HG03064 (cell line): ENCODE data around the gene CLSTN1.
"Not testable (repeated sequence)": the region's sequence is repeated elsewhere in the genome, so short reads cannot be mapped to it uniquely, and the experiment has no call there.

Experiments used
- ATAC-seq: cut with Tn5 transposase; IDR thresholded peaks from one replicate; pipeline ENCODE4 v1.9.1; 2021; ENCODE audit warnings: low read depth; ENCODE audit not compliant: unreplicated experiment

Gene CLSTN1

DNA sequence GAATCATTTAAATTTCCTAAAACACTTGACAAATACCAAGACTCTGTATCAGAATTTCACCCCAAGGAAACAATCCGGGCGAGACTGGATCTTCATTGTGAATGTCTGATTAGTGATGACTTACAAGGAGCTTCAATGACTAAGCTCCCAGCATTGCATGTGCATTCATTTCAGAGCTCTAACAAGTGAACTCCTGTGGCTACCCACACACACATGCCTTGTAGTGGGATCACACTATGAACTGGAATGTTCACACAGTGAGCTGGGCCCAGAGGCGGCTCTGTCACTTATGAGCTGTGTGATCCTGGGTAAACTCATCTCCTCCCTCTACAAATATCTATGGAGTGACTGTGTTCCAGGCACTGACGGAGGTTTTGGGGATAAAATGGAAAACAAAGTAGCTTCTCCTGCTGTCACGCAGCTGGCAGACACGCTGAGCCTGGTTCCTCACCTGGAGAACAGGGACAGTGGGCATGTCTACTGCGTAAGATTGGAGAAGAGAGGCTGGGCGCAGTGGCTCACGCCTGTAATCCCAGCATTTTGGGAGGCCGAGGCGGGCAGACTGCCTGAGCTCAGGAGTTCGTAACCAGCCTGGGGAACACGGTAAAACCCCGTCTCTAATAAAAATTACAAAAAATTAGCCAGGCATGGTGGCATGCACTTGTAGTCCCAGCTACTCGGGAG is 56.9 kb downstream of the CLSTN1 start:
- no peak for ATAC-seq

GRCh38 chr1:9764550-9764949 is 59.2 kb downstream of the CLSTN1 start:
- no peak for ATAC-seq

- no peak for ATAC-seq
Observed at GRCh38 chr1:9763914-9764313, 59.9 kb downstream of the CLSTN1 start.

DNA sequence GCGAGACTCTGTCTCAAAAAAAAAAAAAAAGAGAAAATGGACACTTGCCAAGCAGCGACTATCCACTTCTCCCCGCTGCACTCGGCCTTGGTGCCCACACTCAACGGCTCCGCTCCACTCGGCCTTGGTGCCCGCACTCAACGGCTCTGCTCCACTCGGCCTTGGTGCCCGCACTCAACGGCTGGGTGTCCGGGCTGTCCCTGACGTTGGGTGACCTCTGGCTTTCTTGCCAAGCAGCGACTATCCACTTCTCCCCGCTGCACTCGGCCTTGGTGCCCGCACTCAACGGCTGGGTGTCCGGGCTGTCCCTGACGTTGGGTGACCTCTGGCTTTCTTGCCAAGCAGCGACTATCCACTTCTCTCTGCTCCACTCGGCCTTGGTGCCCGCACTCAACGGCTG is 61.3 kb downstream of the CLSTN1 start:
- ATAC-seq: not testable (repeated sequence)

- no peak for ATAC-seq
Observed at GRCh38 chr1:9761855-9762254, 61.9 kb downstream of the CLSTN1 start.

DNA sequence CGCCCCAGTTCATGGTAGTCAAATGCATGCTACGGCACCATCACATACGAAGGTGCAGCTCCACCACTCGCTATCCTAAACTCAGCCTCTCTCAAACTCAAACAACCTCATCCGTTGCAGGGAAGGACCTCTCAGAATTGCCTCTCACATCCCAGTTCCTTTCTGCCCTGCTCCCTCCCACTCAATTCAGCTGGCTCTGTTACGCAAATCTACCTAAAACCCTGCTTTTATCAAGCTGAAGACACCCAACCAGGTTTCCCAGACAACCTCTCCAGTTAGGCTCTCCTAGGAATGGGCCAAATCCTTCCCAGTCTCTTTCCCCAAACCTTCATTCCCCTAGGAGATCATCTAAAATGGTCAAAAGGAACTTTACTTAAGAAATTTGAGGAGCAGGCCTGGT is 62.9 kb downstream of the CLSTN1 start:
- ATAC-seq: no peak

- no peak for ATAC-seq
Observed at GRCh38 chr1:9759939-9760338, 63.8 kb downstream of the CLSTN1 start.

GRCh38 chr1:9758559-9759121 is 65.1 kb downstream of the CLSTN1 start:
- ATAC-seq: no peak

- no peak for ATAC-seq
Observed at GRCh38 chr1:9755441-9755995, 68.2 kb downstream of the CLSTN1 start.

- no peak for ATAC-seq
Observed at GRCh38 chr1:9753121-9753531, 70.6 kb downstream of the CLSTN1 start.

DNA sequence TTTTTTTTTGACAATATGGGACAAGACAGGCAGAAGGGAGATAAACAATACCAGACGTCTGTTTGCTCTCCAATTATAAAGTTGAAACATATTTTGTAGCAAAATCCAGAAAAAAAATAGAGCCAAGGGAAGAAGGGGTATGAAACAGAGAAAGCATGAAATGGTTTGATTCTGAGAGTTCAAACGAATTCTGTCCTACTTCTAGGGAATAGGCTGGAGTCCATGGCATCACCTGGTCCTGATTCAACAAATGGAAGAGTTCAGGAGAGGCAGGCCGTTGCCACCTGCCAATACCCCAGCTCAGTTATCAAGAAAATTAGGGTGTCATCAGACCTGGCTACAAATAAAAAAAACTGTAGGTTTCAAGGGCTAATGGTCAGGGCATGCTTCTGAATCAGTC is 71.8 kb downstream of the CLSTN1 start:
- no peak for ATAC-seq

DNA sequence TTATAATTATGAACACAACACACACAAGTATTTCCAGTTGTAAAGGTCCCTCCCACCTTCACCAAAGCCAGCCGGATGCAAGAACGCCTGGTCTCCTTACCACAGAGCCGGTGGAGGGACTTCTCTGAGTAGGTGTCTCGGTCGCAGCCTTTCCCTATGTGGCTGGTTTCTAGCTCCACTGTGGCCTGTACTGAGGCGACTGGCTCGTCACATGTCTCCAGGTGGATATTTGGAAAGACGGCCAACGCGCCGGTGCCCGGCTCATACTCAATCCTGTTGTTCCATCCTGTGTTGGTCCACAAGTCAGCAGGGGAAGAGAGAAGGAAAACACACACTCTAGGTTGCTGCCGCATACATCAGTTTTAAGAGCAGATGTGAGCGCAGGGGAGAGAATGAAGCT is 74.4 kb downstream of the CLSTN1 start:
- ATAC-seq: no peak

GRCh38 chr1:9748391-9748790 is 75.4 kb downstream of the CLSTN1 start:
- not testable (repeated sequence) for ATAC-seq

GRCh38 chr1:9746651-9747050 is 77.1 kb downstream of the CLSTN1 start:
- no peak for ATAC-seq

DNA sequence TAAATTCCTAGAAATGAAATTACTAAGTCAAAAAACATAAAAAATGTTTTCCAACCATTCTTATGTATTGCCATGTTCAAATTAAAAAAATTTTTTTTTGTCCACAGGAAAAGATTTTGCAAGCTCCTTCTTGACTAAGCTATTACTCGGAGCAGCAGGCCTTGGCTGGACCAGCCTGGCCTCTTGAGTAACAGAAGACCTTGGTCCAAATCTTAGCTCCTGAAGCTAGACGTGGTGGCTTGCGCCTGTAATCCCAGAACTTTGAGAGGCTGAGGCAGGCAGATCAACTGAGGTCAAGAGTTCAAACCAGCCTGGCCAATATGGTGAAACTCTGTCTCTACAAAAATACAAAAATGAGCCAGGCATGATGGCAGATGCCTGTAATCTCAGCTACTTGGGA is 77.6 kb downstream of the CLSTN1 start:
- ATAC-seq: no peak

- ATAC-seq: no peak
Observed at GRCh38 chr1:9744106-9744799, 79.5 kb downstream of the CLSTN1 start.

DNA sequence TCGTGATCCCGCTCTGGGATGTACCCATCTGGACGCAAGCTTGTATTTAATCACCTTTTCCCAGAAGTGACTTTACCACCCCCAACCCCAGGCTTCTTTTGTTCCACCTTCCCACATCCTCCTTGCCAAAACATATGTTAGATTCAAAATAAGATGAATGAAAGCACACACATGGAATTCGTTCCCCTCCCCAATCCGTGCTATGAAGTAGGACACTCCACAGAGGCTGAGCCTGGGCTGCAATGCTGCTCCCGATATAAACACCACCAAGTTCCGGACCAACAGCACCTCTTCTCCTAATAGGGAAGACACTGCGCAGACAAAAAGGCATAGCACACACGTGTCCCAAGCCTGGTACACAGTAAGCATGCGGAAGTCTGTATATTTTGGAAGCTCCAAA is 86.1 kb downstream of the CLSTN1 start:
- no peak for ATAC-seq

DNA sequence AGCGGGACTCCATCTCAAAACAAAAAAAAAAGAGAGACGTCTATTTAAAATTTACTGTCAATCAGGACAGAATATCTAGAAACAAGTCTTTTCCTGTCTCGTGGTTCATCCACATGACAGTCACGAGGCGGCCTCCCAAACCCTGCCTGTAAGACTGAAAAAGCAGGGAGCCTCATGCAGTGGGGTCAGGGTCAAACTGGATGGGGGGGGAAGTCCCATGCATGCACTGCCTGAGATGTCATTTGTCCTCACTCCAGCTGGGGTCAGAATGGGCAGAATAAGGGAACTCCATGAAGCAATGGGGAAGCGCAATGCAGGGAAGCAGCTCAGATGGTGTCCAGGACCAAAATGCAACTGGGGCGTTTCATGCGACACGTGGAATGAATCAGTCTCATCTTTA is 86.7 kb downstream of the CLSTN1 start:
- no peak for ATAC-seq

DNA sequence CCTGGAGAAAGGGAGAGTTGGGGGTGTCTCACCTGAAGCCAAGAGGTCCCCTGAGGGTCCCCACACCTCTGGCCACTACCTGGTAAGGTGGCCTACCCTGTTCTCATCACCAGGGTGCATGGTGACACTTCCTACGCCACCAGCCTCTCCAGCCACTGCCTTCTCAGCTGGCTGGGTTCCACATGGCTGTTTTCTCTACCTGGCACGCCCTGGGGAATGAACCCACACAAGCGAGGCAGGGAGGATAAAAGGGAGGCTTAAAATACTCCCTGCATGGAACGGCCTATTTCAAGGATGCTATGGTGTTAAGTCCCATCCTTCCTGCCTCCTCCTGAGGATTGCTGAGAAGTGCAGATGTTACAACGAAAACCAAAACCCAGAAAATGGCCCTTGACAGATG is 87.5 kb downstream of the CLSTN1 start:
- no peak for ATAC-seq

GRCh38 chr1:9735800-9736199 is 88.0 kb downstream of the CLSTN1 start:
- ATAC-seq: no peak

DNA sequence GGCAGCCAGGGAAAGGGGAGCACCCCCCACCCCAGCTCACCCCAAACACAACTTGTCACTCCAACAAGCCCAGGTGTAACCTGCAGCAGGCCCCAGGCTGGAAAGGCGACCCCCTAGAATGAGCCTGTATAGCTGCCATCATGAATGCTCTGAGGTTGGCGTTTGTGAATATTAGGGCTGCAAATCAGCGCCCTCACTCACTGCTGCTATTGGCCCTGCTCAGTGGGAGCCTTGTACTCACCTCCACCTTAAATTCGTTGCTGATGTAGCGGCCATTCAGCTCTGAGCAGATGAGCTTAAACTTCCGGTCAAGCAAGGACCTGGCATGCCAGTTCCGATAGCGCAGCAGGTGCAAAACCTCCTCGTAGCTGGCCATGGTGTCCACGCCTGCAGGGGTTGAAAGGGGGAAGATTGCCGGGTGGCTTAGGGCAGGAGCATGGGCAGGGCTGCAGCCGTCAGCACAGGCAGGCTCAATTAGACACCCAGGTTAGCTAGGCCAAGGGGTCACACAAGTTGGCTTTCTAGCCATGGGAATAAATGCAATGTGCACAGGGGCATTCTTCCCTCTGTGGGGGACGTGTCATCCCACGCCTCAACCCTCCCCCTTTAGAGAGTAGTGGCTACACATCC is 90.5 kb downstream of the CLSTN1 start:
- no peak for ATAC-seq
